Measurements from ENCODE around the gene KIAA1217.

DNA sequence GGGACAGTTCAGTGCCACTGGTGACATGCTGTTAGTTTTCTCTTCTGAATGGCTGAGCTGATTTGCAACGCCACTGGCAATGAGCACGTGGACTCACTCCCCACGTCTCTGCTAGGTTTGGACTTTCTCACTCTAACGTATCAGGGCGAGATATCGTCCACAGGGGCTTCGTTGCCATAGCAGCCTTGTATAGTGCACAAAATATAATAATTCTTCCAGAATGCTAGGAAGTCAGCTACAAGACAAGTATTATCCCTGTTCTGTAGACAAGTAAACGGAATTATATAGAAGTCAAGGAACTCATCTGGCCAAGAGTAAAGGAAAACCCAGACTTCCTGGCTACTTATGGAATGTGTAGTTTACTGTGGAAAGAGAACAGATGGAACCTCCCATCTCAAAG, 288.0 kb downstream of the KIAA1217 start:
- TF ChIP-seq CEBPB (IDR thresholded peaks at IDR 0.05): no peak
- no peak for TF ChIP-seq MAZ (IDR thresholded peaks at IDR 0.05; ENCODE audit: borderline replicate concordance, low read depth, low read length)
- no peak for TF ChIP-seq POLR2A (IDR thresholded peaks at IDR 0.05; ENCODE audit: low read length)
- TF ChIP-seq EP300 (IDR thresholded peaks at IDR 0.05): no peak
- no peak for TF ChIP-seq RAD21 (conservative IDR thresholded peaks at IDR 0.05 in 1 of 2, IDR thresholded peaks at IDR 0.05 in 1 of 2)
- TF ChIP-seq BHLHE40 (IDR thresholded peaks at IDR 0.05; ENCODE audit: low read depth, low read length): no peak
- TF ChIP-seq, protein P1, sequence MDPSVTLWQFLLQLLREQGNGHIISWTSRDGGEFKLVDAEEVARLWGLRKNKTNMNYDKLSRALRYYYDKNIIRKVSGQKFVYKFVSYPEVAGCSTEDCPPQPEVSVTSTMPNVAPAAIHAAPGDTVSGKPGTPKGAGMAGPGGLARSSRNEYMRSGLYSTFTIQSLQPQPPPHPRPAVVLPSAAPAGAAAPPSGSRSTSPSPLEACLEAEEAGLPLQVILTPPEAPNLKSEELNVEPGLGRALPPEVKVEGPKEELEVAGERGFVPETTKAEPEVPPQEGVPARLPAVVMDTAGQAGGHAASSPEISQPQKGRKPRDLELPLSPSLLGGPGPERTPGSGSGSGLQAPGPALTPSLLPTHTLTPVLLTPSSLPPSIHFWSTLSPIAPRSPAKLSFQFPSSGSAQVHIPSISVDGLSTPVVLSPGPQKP (IDR thresholded peaks at IDR 0.05; ENCODE audit: low read depth, low read length): no peak
- TF ChIP-seq, protein P2, sequence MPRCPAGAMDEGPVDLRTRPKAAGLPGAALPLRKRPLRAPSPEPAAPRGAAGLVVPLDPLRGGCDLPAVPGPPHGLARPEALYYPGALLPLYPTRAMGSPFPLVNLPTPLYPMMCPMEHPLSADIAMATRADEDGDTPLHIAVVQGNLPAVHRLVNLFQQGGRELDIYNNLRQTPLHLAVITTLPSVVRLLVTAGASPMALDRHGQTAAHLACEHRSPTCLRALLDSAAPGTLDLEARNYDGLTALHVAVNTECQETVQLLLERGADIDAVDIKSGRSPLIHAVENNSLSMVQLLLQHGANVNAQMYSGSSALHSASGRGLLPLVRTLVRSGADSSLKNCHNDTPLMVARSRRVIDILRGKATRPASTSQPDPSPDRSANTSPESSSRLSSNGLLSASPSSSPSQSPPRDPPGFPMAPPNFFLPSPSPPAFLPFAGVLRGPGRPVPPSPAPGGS (IDR thresholded peaks at IDR 0.05): no peak
- TF ChIP-seq, protein P3, sequence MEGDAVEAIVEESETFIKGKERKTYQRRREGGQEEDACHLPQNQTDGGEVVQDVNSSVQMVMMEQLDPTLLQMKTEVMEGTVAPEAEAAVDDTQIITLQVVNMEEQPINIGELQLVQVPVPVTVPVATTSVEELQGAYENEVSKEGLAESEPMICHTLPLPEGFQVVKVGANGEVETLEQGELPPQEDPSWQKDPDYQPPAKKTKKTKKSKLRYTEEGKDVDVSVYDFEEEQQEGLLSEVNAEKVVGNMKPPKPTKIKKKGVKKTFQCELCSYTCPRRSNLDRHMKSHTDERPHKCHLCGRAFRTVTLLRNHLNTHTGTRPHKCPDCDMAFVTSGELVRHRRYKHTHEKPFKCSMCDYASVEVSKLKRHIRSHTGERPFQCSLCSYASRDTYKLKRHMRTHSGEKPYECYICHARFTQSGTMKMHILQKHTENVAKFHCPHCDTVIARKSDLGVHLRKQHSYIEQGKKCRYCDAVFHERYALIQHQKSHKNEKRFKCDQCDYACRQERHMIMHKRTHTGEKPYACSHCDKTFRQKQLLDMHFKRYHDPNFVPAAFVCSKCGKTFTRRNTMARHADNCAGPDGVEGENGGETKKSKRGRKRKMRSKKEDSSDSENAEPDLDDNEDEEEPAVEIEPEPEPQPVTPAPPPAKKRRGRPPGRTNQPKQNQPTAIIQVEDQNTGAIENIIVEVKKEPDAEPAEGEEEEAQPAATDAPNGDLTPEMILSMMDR (IDR thresholded peaks at IDR 0.05): no peak
- no peak for TF ChIP-seq TP53 (CRISPR knock-in tag; IDR thresholded peaks at IDR 0.05)
- TF ChIP-seq POLR2AphosphoS2 (conservative IDR thresholded peaks at IDR 0.05; ENCODE audit: low read length): no peak
